Osteocyte (in vitro differentiated cells): Measurements from ENCODE around the gene RASAL1. TPM values are rescaled to one million over a fixed set of nuclear protein-coding genes. Genes with fewer than 3 reads are reported as not detected.

ENCODE experiments used
- DNase-seq: peaks from one replicate; pipeline ENCODE4 v3.0.0; 2021; ENCODE audit warnings: mixed read lengths; ENCODE audit not compliant: unreplicated experiment; ENCODE audit errors: extremely low spot score
- H3K27ac Mint-ChIP-seq: one replicate; pipeline ENCODE4 v1.8.0; 2021; ENCODE audit warnings: mild to moderate bottlenecking, mixed read lengths; ENCODE audit not compliant: unreplicated experiment
- H3K27me3 Mint-ChIP-seq: one replicate; pipeline ENCODE4 v1.8.0; 2021; ENCODE audit warnings: mixed read lengths; ENCODE audit not compliant: unreplicated experiment
- H3K36me3 Mint-ChIP-seq: one replicate; pipeline ENCODE4 v1.8.0; 2021; ENCODE audit warnings: mixed read lengths; ENCODE audit not compliant: unreplicated experiment
- H3K4me1 Mint-ChIP-seq: one replicate; pipeline ENCODE4 v1.8.0; 2021; ENCODE audit warnings: mixed read lengths; ENCODE audit not compliant: unreplicated experiment
- H3K4me3 Mint-ChIP-seq: one replicate; pipeline ENCODE4 v1.8.0; 2021; ENCODE audit warnings: mild to moderate bottlenecking, moderate library complexity, mixed read lengths; ENCODE audit not compliant: unreplicated experiment
- H3K9me3 Mint-ChIP-seq: one replicate; pipeline ENCODE4 v1.8.0; 2021; ENCODE audit warnings: mixed read lengths; ENCODE audit not compliant: unreplicated experiment
- CTCF ChIP-seq: fragments of 200-600 bp; sonication (generic); IDR thresholded peaks from 2 replicates; pipeline ENCODE4 v1.5.0; 2021; ENCODE audit warnings: antibody characterized with exemption, mild to moderate bottlenecking, moderate library complexity
- total RNA-seq: library from RNA; stranded (reverse); gene quantifications from 2 replicates; pipeline ENCODE4 v1.2.1, GENCODE V29; 2021

The RASAL1 gene
- total RNA-seq, 1 donor from 2014 or later, result not detected

GRCh38 chr12:113077057-113077858 lies 58.3 kb downstream of the RASAL1 start:
- no peaks in the 10 kb centered on the region for H3K36me3 Mint-ChIP-seq
- H3K27ac Mint-ChIP-seq, result no peak overlapping the region
- TF ChIP-seq CTCF, result no peak
- H3K4me1 Mint-ChIP-seq, result no peaks in the 10 kb centered on the region
- peaks cover 42% of the 10 kb centered on the region for H3K27me3 Mint-ChIP-seq
- H3K9me3 Mint-ChIP-seq, result no peaks in the 10 kb centered on the region
- no peak overlapping the region for H3K4me3 Mint-ChIP-seq
- DNase-seq, result no peak

- Mint-ChIP-seq H3K36me3 (no peaks in the 10 kb centered on the region), H3K4me3 (no peak overlapping the region), H3K9me3 (no peaks in the 10 kb centered on the region), H3K4me1 (peaks cover 1% of the 10 kb centered on the region), H3K27ac (no peak overlapping the region), H3K27me3 (peaks cover 44% of the 10 kb centered on the region)
- no peak for DNase-seq
- no peak for TF ChIP-seq CTCF
These were observed 60.4 kb downstream of the RASAL1 start for GRCh38 chr12:113075137-113075683.

GRCh38 chr12:113073586-113073985 lies 62.0 kb downstream of the RASAL1 start:
- Mint-ChIP-seq H3K27ac (no peak overlapping the region), H3K36me3 (no peaks in the 10 kb centered on the region), H3K27me3 (peaks cover 38% of the 10 kb centered on the region), H3K4me3 (no peak overlapping the region), H3K9me3 (no peaks in the 10 kb centered on the region), H3K4me1 (peaks cover 1% of the 10 kb centered on the region)
- no peak for TF ChIP-seq CTCF
- no peak for DNase-seq

GRCh38 chr12:113072136-113072535 lies 63.4 kb downstream of the RASAL1 start:
- no peak for DNase-seq
- H3K27me3 Mint-ChIP-seq, result peaks cover 31% of the 10 kb centered on the region
- no peak overlapping the region for H3K4me3 Mint-ChIP-seq
- TF ChIP-seq CTCF, result no peak
- H3K9me3 Mint-ChIP-seq, result no peaks in the 10 kb centered on the region
- no peak overlapping the region for H3K27ac Mint-ChIP-seq
- no peaks in the 10 kb centered on the region for H3K36me3 Mint-ChIP-seq
- H3K4me1 Mint-ChIP-seq, result peaks cover 1% of the 10 kb centered on the region
